ENCODE measurements around the gene PMS1. TPM values are rescaled to one million over a fixed set of nuclear protein-coding genes. Genes with fewer than 3 reads are reported as not detected.

PMS1 gene
- total RNA-seq, 1 donor from 2014 or later, result 27.5 TPM

Other genes starting within 250 kb of the PMS1 start
- gene SLC40A1, start 203.7 kb upstream of the PMS1 start, total RNA-seq, result 265 TPM
- 41.9 TPM for gene ASNSD1, start 123.0 kb upstream of the PMS1 start, total RNA-seq
- gene ANKAR, start 109.8 kb upstream of the PMS1 start, total RNA-seq, result 15.9 TPM
- 10.8 TPM for gene OSGEPL1, start 21.7 kb upstream of the PMS1 start, total RNA-seq
- 45.8 TPM for gene ORMDL1, start 111 bp upstream of the PMS1 start, total RNA-seq